H9 (cell line): ENCODE results near the gene EHD3. TPM values are rescaled to one million over a fixed set of nuclear protein-coding genes. Genes with fewer than 3 reads are reported as not detected.
A peak's percentile ranks its signal among the peaks of the same experiment; 100 is the strongest.

Experiments
- DNase-seq: peaks from one replicate; pipeline ENCODE4 v3.0.0-alpha.2; 2017
- H2AFZ ChIP-seq: one replicate; pipeline ENCODE4 v1.6.1; 2013; ENCODE audit warnings: mild to moderate bottlenecking, low read length, control low read depth, moderate library complexity
- H2AK5ac ChIP-seq: 2 replicates; pipeline ENCODE4 v1.6.1; 2013; ENCODE audit warnings: low read length, control low read depth, mixed read lengths; ENCODE audit not compliant: insufficient read length
- H2BK120ac ChIP-seq: one replicate; pipeline ENCODE4 v1.6.1; 2013; ENCODE audit warnings: low read depth, mild to moderate bottlenecking, low read length, control low read depth, inconsistent platforms; ENCODE audit not compliant: poor library complexity, severe bottlenecking
- H2BK12ac ChIP-seq: 2 replicates; pipeline ENCODE4 v1.6.1; 2013; ENCODE audit warnings: low read length, control low read depth, mixed read lengths, low read depth; ENCODE audit not compliant: insufficient read length
- H2BK15ac ChIP-seq: 2 replicates; pipeline ENCODE4 v1.6.1; 2013; ENCODE audit warnings: low read depth, low read length, control low read depth
- H2BK20ac ChIP-seq: one replicate; pipeline ENCODE4 v1.6.1; 2013; ENCODE audit warnings: low read depth, mild to moderate bottlenecking, low read length, control low read depth, inconsistent platforms; ENCODE audit not compliant: poor library complexity, severe bottlenecking
- H2BK5ac ChIP-seq: 2 replicates; pipeline ENCODE4 v1.6.1; 2013; ENCODE audit warnings: low read length, control low read depth, mixed read lengths; ENCODE audit not compliant: insufficient read length
- H3K14ac ChIP-seq: 2 replicates; pipeline ENCODE4 v1.6.1; 2013; ENCODE audit warnings: low read length, control low read depth; ENCODE audit not compliant: insufficient read depth
- H3K18ac ChIP-seq: 2 replicates; pipeline ENCODE4 v1.6.1; 2013; ENCODE audit warnings: low read depth, mild to moderate bottlenecking, mixed read lengths, low read length, control low read depth; ENCODE audit not compliant: insufficient read length
- H3K23ac ChIP-seq: 2 replicates; pipeline ENCODE4 v1.6.1; 2013; ENCODE audit warnings: low read length, control low read depth, mixed read lengths, low read depth; ENCODE audit not compliant: insufficient read length
- H3K23me2 ChIP-seq: 2 replicates; pipeline ENCODE4 v1.6.1; 2013; ENCODE audit warnings: low read depth, mild to moderate bottlenecking, mixed read lengths, low read length, control low read depth; ENCODE audit not compliant: insufficient read length, poor library complexity, severe bottlenecking
- H3K27ac ChIP-seq: 2 replicates; pipeline ENCODE4 v1.5.1; 2013; ENCODE audit warnings: low read length, control low read depth, mixed read lengths, low read depth; ENCODE audit not compliant: insufficient read length
- H3K27me3 ChIP-seq: 2 replicates; pipeline ENCODE4 v1.6.1; 2013; ENCODE audit warnings: low read length, control low read depth, inconsistent platforms; ENCODE audit not compliant: insufficient read depth
- H3K4ac ChIP-seq: 2 replicates; pipeline ENCODE4 v1.6.1; 2013; ENCODE audit warnings: low read depth, mild to moderate bottlenecking, control low read depth, inconsistent platforms, low read length, moderate library complexity
- H3K4me1 ChIP-seq: 2 replicates; pipeline ENCODE4 v1.6.1; 2013; ENCODE audit warnings: low read length, control low read depth, inconsistent platforms; ENCODE audit not compliant: insufficient read depth
- H3K4me2 ChIP-seq: 2 replicates; pipeline ENCODE4 v1.6.1; 2013; ENCODE audit warnings: low read length, control low read depth, mixed read lengths; ENCODE audit not compliant: insufficient read length, insufficient read depth
- H3K56ac ChIP-seq: 2 replicates; pipeline ENCODE4 v1.6.1; 2013; ENCODE audit warnings: low read depth, mild to moderate bottlenecking, mixed read lengths, low read length, control low read depth; ENCODE audit not compliant: insufficient read length
- H3K79me1 ChIP-seq: 2 replicates; pipeline ENCODE4 v1.6.1; 2013; ENCODE audit warnings: low read depth, mild to moderate bottlenecking, moderate library complexity, low read length, control low read depth, inconsistent platforms; ENCODE audit not compliant: insufficient read depth, poor library complexity, severe bottlenecking
- H3K79me2 ChIP-seq: 2 replicates; pipeline ENCODE4 v1.6.1; 2013; ENCODE audit warnings: low read length, control low read depth, inconsistent platforms; ENCODE audit not compliant: insufficient read depth
- H3K9ac ChIP-seq: 2 replicates; pipeline ENCODE4 v1.6.1; 2013; ENCODE audit warnings: low read length, control low read depth, mixed read lengths; ENCODE audit not compliant: insufficient read length; ENCODE audit errors: extremely low read depth
- H3K9me3 ChIP-seq: one replicate; pipeline ENCODE4 v1.6.1; 2013; ENCODE audit warnings: low read depth, low read length, inconsistent platforms; ENCODE audit not compliant: control insufficient read depth
- H3T11ph ChIP-seq: one replicate; pipeline ENCODE4 v1.6.1; 2013; ENCODE audit warnings: mild to moderate bottlenecking, low read length, control low read depth, inconsistent platforms
- H4K20me1 ChIP-seq: one replicate; pipeline ENCODE4 v1.6.1; 2013; ENCODE audit not compliant: control insufficient read depth, insufficient read length, insufficient read depth
- H4K5ac ChIP-seq: 2 replicates; pipeline ENCODE4 v1.6.1; 2013; ENCODE audit warnings: low read depth, mild to moderate bottlenecking, mixed read lengths, low read length, control low read depth; ENCODE audit not compliant: insufficient read length
- H4K8ac ChIP-seq: replicated peaks from 2 replicates; pipeline ENCODE4 v1.6.1; 2013; ENCODE audit warnings: low read length, control low read depth, mixed read lengths, low read depth; ENCODE audit not compliant: insufficient read length
- H4K91ac ChIP-seq: 2 replicates; pipeline ENCODE4 v1.6.1; 2013; ENCODE audit warnings: low read depth, mild to moderate bottlenecking, moderate library complexity, mixed read lengths, low read length, control low read depth; ENCODE audit not compliant: insufficient read length
- H3K27ac Mint-ChIP-seq, 3 experiments: 2 replicates in 2 of 3; 3 replicates in 1 of 3; pipeline ENCODE4 v1.8.0; 2020 to 2021; ENCODE audit warnings: mixed read lengths in 3 of 3, mild to moderate bottlenecking in 1 of 3, moderate library complexity in 1 of 3
- H3K27me3 Mint-ChIP-seq: 2 replicates; pipeline ENCODE4 v1.8.0; 2021; ENCODE audit warnings: low read depth, mild to moderate bottlenecking, moderate library complexity, mixed read lengths
- H3K36me3 Mint-ChIP-seq, 3 experiments: 2 replicates in 2 of 3; 3 replicates in 1 of 3; pipeline ENCODE4 v1.8.0; 2020 to 2021; ENCODE audit warnings: low read depth in 3 of 3, mixed read lengths in 3 of 3; ENCODE audit not compliant: insufficient read depth in 1 of 3
- H3K4me1 Mint-ChIP-seq, 2 experiments: 2 replicates each; pipeline ENCODE4 v1.8.0; 2020; ENCODE audit warnings: mixed read lengths in 2 of 2
- H3K4me3 Mint-ChIP-seq, 2 experiments: 2 replicates in 1 of 2; 3 replicates in 1 of 2; pipeline ENCODE4 v1.8.0; 2020 to 2021; ENCODE audit warnings: mild to moderate bottlenecking in 2 of 2, mixed read lengths in 2 of 2, moderate library complexity in 1 of 2
- H3K9me3 Mint-ChIP-seq, 2 experiments: 2 replicates in 1 of 2; 3 replicates in 1 of 2; pipeline ENCODE4 v1.8.0; 2020; ENCODE audit warnings: mild to moderate bottlenecking in 2 of 2, mixed read lengths in 2 of 2, moderate library complexity in 1 of 2
- CTCF ChIP-seq: fragments of 200-600 bp; sonication (generic); conservative IDR thresholded peaks from 3 replicates; pipeline ENCODE4 v1.8.0; 2021; ENCODE audit warnings: antibody characterized with exemption, mild to moderate bottlenecking
- WGBS: extraction: QIAGEN DNeasy Blood & Tissue Kit; methylation state at CpG from one replicate; pipeline ENCODE4 v1.1.7; 2013; ENCODE audit warnings: missing lambda C conversion rate, low lambda C conversion rate, mixed read lengths; ENCODE audit not compliant: insufficient read length; ENCODE audit errors: extremely low coverage; 5-methylcytosine and 5-hydroxymethylcytosine counted together
- total RNA-seq: library from RNA; stranded (reverse); gene quantifications from 2 replicates; pipeline ENCODE4 v1.2.1, GENCODE V29; 2021

The EHD3 gene
- total RNA-seq, 1 experiment from 2014 or later, result 8.3 TPM

DNA sequence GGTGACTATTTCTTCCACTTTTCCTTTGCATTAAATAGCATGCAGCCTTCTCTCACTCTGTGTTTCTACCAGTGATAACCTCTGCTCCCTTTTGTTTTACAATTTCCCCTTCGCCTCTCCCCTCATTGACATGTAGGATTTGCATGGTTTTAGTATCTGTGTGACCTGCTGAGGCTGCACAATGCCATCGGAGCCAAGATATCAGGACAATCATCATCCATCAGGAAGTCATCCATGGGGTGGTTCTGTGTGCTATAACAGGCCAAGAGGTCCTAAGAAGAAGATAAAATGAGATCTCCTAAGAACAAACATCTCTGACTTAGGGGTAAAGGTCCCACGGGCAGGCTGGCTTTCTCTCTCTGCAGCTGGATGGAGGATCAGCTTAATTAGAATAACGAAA lies 65.6 kb downstream of the EHD3 start:
- no CpG with 5 or more reads among the region's 4 CpGs for WGBS
- Histone ChIP-seq H4K91ac (no peak overlapping the region), H3K23me2 (no peaks in the 10 kb centered on the region), H3K4me1 (no peaks in the 10 kb centered on the region; the same call in 1 of the 2 replicates), H4K5ac (no peak overlapping the region), H2BK12ac (no peak overlapping the region), H3K23ac (no peak overlapping the region), H3T11ph (no peak overlapping the region), H2AFZ (no peak overlapping the region), H2BK5ac (no peak overlapping the region), H3K9me3 (no peaks in the 10 kb centered on the region), H3K79me2 (no peaks in the 10 kb centered on the region), H3K4me2 (no peak overlapping the region), H3K9ac (no peak overlapping the region), H2BK20ac (no peak overlapping the region), H3K79me1 (no peaks in the 10 kb centered on the region), H2BK15ac (no peak overlapping the region), H2AK5ac (no peak overlapping the region), H3K56ac (no peak overlapping the region), H3K18ac (no peak overlapping the region), H3K14ac (no peak overlapping the region), H3K27me3 (no peaks in the 10 kb centered on the region), H3K4ac (no peak overlapping the region), H2BK120ac (no peak overlapping the region), H4K8ac (no peak overlapping the region), H3K27ac (no peak overlapping the region), H4K20me1 (no peaks in the 10 kb centered on the region)
- Mint-ChIP-seq H3K36me3 (no peaks in the 10 kb centered on the region), H3K4me3 (no peak overlapping the region), H3K4me1 (peaks cover 26 to 32% of the 10 kb centered on the region in 2 experiments), H3K27me3 (no peaks in the 10 kb centered on the region), H3K9me3 (no peaks in the 10 kb centered on the region; a peak in 1 of 5 replicates), H3K27ac (peak overlapping the region in 2 of 3 experiments; percentile 2 to 56; a peak in 4 of 7 replicates)
- TF ChIP-seq CTCF, result no peak
- DNase-seq, result no peak
